ENCODE measurements around the gene ENOPH1. TPM values are rescaled to one million over a fixed set of nuclear protein-coding genes. Genes with fewer than 3 reads are reported as not detected.

Gene ENOPH1
- total and polyA plus RNA-seq, 9 of the 15 experiments (the other 6 are each of a cell fraction or from before 2014, with no cell fraction given) = 29.8 to 71.4 (median 48.9) TPM

DNA sequence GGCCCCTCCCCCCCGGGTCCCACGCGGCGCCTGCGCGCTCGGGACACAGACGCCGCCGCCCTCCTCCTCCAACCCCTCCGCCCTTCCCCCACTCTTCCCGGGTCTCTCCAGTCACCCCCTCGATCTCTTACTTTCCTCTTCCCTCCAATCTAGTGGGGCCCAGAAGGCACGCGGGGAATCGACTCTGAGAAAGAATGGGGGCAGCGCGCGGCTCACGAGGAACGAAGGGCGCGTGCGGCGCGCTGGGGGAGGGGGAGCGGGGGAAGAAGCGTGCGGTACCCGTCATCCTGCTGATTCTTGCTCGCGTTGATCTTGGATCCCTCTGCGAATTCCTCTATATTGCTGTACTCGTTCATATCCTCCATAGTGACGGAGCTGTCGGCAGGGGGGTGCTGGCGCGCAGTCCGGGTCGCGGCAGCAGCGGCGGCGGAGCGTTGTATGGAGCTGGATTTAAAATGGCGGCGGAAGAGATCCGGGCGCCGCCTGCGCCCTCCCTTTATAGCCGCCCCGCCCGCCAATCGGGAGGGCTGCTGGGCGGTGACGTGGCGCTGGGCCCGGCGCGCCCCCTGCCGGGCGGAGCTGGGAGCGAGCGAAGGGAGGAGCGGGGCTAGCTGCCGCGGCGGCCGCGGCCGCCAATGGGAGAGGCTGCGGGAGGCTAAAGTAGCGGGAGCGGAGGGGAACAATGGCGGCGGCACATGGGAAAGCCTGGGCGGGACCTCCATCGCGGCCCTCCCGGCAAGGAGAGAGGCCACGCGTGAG lies 1.2 kb upstream of the ENOPH1 start (continued):
- 0 out of 2 replicates have a peak, but pooled peaks have one; percentile 24 for TF ChIP-seq ZFP1 (CRISPR knock-in tag; IDR thresholded peaks at IDR 0.05)
- TF ChIP-seq ETV5 (CRISPR knock-in tag; IDR thresholded peaks at IDR 0.05; ENCODE audit: low read depth) = no peak
- no peak for TF ChIP-seq ZNF354B (CRISPR knock-in tag; IDR thresholded peaks at IDR 0.05)
- TF ChIP-seq ZEB2 (IDR thresholded peaks at IDR 0.05) = no peak
- TF ChIP-seq C11orf30 (IDR thresholded peaks at IDR 0.05; ENCODE audit: low read depth) = no peak
- TF ChIP-seq KLF16 (IDR thresholded peaks at IDR 0.05) = no peak
- TF ChIP-seq MYC (IDR thresholded peaks at IDR 0.05; ENCODE audit: low read depth, low read length) = peak; percentile 92
- TF ChIP-seq MYC (CRISPR knock-in tag; IDR thresholded peaks at IDR 0.05; ENCODE audit: borderline replicate concordance, low read depth) = peak; percentile 62; the same call in 1 of the 2 replicates
- TF ChIP-seq, protein P1, sequence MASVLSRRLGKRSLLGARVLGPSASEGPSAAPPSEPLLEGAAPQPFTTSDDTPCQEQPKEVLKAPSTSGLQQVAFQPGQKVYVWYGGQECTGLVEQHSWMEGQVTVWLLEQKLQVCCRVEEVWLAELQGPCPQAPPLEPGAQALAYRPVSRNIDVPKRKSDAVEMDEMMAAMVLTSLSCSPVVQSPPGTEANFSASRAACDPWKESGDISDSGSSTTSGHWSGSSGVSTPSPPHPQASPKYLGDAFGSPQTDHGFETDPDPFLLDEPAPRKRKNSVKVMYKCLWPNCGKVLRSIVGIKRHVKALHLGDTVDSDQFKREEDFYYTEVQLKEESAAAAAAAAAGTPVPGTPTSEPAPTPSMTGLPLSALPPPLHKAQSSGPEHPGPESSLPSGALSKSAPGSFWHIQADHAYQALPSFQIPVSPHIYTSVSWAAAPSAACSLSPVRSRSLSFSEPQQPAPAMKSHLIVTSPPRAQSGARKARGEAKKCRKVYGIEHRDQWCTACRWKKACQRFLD (CRISPR knock-in tag; IDR thresholded peaks at IDR 0.05) = peak; percentile 52; the same call in 1 of the 2 replicates
- peak; percentile 70 for TF ChIP-seq CXXC5 (CRISPR knock-in tag; IDR thresholded peaks at IDR 0.05)
- no peak for TF ChIP-seq ZC3H4 (CRISPR knock-in tag; IDR thresholded peaks at IDR 0.05; ENCODE audit: borderline replicate concordance)
- no peak for TF ChIP-seq CUX1 (CRISPR knock-in tag; IDR thresholded peaks at IDR 0.05)
- TF ChIP-seq PRPF4 (IDR thresholded peaks at IDR 0.05; ENCODE audit: insufficient read depth, low read depth, low read length, poor library complexity, severe bottlenecking) = peak; percentile 92
- no peak for TF ChIP-seq ZNF780A (CRISPR knock-in tag; IDR thresholded peaks at IDR 0.05)
- TF ChIP-seq PHB2 (IDR thresholded peaks at IDR 0.05; ENCODE audit: low read depth) = no peak
- peak; percentile 64 for TF ChIP-seq TFAP4 (CRISPR knock-in tag; IDR thresholded peaks at IDR 0.05; ENCODE audit: borderline replicate concordance)
- TF ChIP-seq ZNF586 (CRISPR knock-in tag; conservative IDR thresholded peaks at IDR 0.05) = no peak
- no peak for TF ChIP-seq ZNF717 (CRISPR knock-in tag; IDR thresholded peaks at IDR 0.05)
- peak; percentile 8 for TF ChIP-seq FOS (IDR thresholded peaks at IDR 0.05; ENCODE audit: extremely low read depth, insufficient read length)
- TF ChIP-seq KLF13 (tag; IDR thresholded peaks at IDR 0.05; ENCODE audit: borderline replicate concordance, low read depth) = no peak
- TF ChIP-seq PKNOX1 (IDR thresholded peaks at IDR 0.05) = no peak
